ENCODE measurements around the gene GLI3. TPM values are rescaled to one million over a fixed set of nuclear protein-coding genes. Genes with fewer than 3 reads are reported as not detected.

GLI3 gene
- total RNA-seq, 1 experiment from 2014 or later = 45.0 TPM

GRCh38 chr7:42144604-42145003 lies 92.4 kb downstream of the GLI3 start:
- H3K27me3 ChIP-seq (ENCODE audit: insufficient read depth, low read length) = no peaks in the 10 kb centered on the region
- H3K23me2 ChIP-seq (ENCODE audit: insufficient read length, low read depth, low read length, poor library complexity, severe bottlenecking) = no peaks in the 10 kb centered on the region
- H3K9me3 ChIP-seq (ENCODE audit: control insufficient read depth, low read depth, low read length) = no peaks in the 10 kb centered on the region
- no peak for DNase-seq
- H3K4me1 Mint-ChIP-seq = peaks cover 8 to 10% of the 10 kb centered on the region in 2 experiments; a peak in 3 of 4 replicates
- no peaks in the 10 kb centered on the region for H3K9me3 Mint-ChIP-seq
- H2BK15ac ChIP-seq (ENCODE audit: low read depth, low read length) = no peak overlapping the region
- no peak overlapping the region for H2BK12ac ChIP-seq (ENCODE audit: insufficient read length, low read depth, low read length)
- no peak overlapping the region for H3K9ac ChIP-seq (ENCODE audit: extremely low read depth, insufficient read length, low read length)
- no peak overlapping the region for H3K4me3 Mint-ChIP-seq
- WGBS (ENCODE audit: extremely low coverage, insufficient read length, low lambda C conversion rate) = no CpG with 5 or more reads among the region's 4 CpGs
- no peak overlapping the region for H3T11ph ChIP-seq (ENCODE audit: low read length)
- H3K14ac ChIP-seq (ENCODE audit: insufficient read depth, low read length) = no peak overlapping the region
- no peak overlapping the region for H3K56ac ChIP-seq (ENCODE audit: insufficient read length, low read depth, low read length)
- no peak overlapping the region for H3K27ac ChIP-seq (ENCODE audit: insufficient read length, low read depth, low read length)
- H3K4me1 ChIP-seq (ENCODE audit: insufficient read depth, low read length) = no peaks in the 10 kb centered on the region
- no peak overlapping the region for H3K4me2 ChIP-seq (ENCODE audit: insufficient read depth, insufficient read length, low read length)
- H2BK120ac ChIP-seq (ENCODE audit: low read depth, low read length, poor library complexity, severe bottlenecking) = no peak overlapping the region
- no peak overlapping the region for H2BK5ac ChIP-seq (ENCODE audit: insufficient read length, low read length)
- no peak overlapping the region for H4K5ac ChIP-seq (ENCODE audit: insufficient read length, low read depth, low read length)
- no peak overlapping the region for H3K23ac ChIP-seq (ENCODE audit: insufficient read length, low read depth, low read length)
- no peak overlapping the region for H4K8ac ChIP-seq (replicated peaks; ENCODE audit: insufficient read length, low read depth, low read length)
- no peak overlapping the region for H2AFZ ChIP-seq (ENCODE audit: low read length)
- no peak overlapping the region for H3K4ac ChIP-seq (ENCODE audit: low read depth, low read length)
- no peak overlapping the region for H2BK20ac ChIP-seq (ENCODE audit: low read depth, low read length, poor library complexity, severe bottlenecking)
- no peak overlapping the region; a peak in 1 of 7 replicates for H3K27ac Mint-ChIP-seq
- H3K79me2 ChIP-seq (ENCODE audit: insufficient read depth, low read length) = no peaks in the 10 kb centered on the region
- H3K18ac ChIP-seq (ENCODE audit: insufficient read length, low read depth, low read length) = no peak overlapping the region
- no peak overlapping the region for H4K91ac ChIP-seq (ENCODE audit: insufficient read length, low read depth, low read length)
- no peaks in the 10 kb centered on the region for H4K20me1 ChIP-seq (ENCODE audit: control insufficient read depth, insufficient read depth, insufficient read length)
- no peaks in the 10 kb centered on the region for H3K27me3 Mint-ChIP-seq (ENCODE audit: low read depth)
- H3K79me1 ChIP-seq (ENCODE audit: insufficient read depth, low read depth, low read length, poor library complexity, severe bottlenecking) = no peaks in the 10 kb centered on the region
- no peak for TF ChIP-seq CTCF (conservative IDR thresholded peaks at IDR 0.05)
- peaks cover 4 to 16% (median 12%) of the 10 kb centered on the region in 3 experiments; a peak in 6 of 7 replicates for H3K36me3 Mint-ChIP-seq (ENCODE audit: insufficient read depth in 1 of 3, low read depth in 3 of 3)
- no peak overlapping the region for H2AK5ac ChIP-seq (ENCODE audit: insufficient read length, low read length)
